H1 (cell line): ENCODE data around the gene CBLN1.

Experiments
- EP300 ChIP-seq, 2 experiments: IDR thresholded peaks; 1 replicate in 1 of 2; 2 replicates in 1 of 2; pipeline ENCODE4 v1.6.1; 2011 to 2012; ENCODE audit warnings: low read depth in 2 of 2, low read length in 2 of 2, mild to moderate bottlenecking in 2 of 2, borderline replicate concordance in 1 of 2, inconsistent platforms in 1 of 2, moderate library complexity in 1 of 2
- POLR2AphosphoS5 ChIP-seq: IDR thresholded peaks from 2 replicates; pipeline ENCODE4 v1.6.1; 2011; ENCODE audit warnings: low read depth, low read length

- TF ChIP-seq EP300 (IDR thresholded peaks at IDR 0.05; ENCODE audit: borderline replicate concordance in 1 of 2, low read depth in 2 of 2, low read length in 2 of 2) (no peak), POLR2AphosphoS5 (no peak)
These were observed 5.8 kb downstream of the CBLN1 start for GRCh38 chr16:49275870-49276269.
